CD8-positive, alpha-beta memory T cell (primary cell): ENCODE results near the gene BPI. TPM values are rescaled to one million over a fixed set of nuclear protein-coding genes. Genes with fewer than 3 reads are reported as not detected.

Experiments
- CTCF ChIA-PET: fragments of 350-600 bp; sonication (Branson Sonifier 250); formaldehyde crosslinking; loops from one replicate; lab custom pipeline; 2021; ENCODE audit warnings: antibody characterized with exemption; lab: Charles Lee
- POLR2A ChIA-PET: fragments of 350-600 bp; sonication (Branson Sonifier 250); formaldehyde crosslinking; loops from one replicate; lab custom pipeline; 2021; ENCODE audit warnings: antibody characterized with exemption; lab: Charles Lee
- DNase-seq, 5 donors: peaks; one replicate each; pipeline versions ENCODE4 v3.0.0 to v3.0.0-alpha.2; 2020 to 2022; ENCODE audit warnings: mixed read lengths in 1 of 5
- H3K27ac ChIP-seq: one replicate; pipeline ENCODE4 v1.7.0; 2013; ENCODE audit warnings: low read depth, mild to moderate bottlenecking, low read length, moderate library complexity
- H3K27me3 ChIP-seq: 2 replicates; pipeline ENCODE4 v1.7.0; 2013; ENCODE audit warnings: low read length, mild to moderate bottlenecking; ENCODE audit not compliant: insufficient read depth, poor library complexity, severe bottlenecking
- H3K36me3 ChIP-seq: 2 replicates; pipeline ENCODE4 v1.7.0; 2013; ENCODE audit warnings: mild to moderate bottlenecking, low read length, moderate library complexity; ENCODE audit not compliant: insufficient read depth
- H3K4me1 ChIP-seq: 2 replicates; pipeline ENCODE4 v1.7.0; 2013; ENCODE audit warnings: mild to moderate bottlenecking, low read length, moderate library complexity; ENCODE audit not compliant: insufficient read depth
- H3K4me3 ChIP-seq: 2 replicates; pipeline ENCODE4 v1.7.0; 2013; ENCODE audit warnings: mild to moderate bottlenecking, low read length
- H3K9me3 ChIP-seq: 2 replicates; pipeline ENCODE4 v1.7.0; 2013; ENCODE audit warnings: mild to moderate bottlenecking, low read length
- H3K27ac Mint-ChIP-seq, 8 donors: one replicate each; pipeline ENCODE4 v1.8.0; 2020 to 2021; ENCODE audit warnings: mixed read lengths in 8 of 8, mild to moderate bottlenecking in 6 of 8, inconsistent platforms in 3 of 8, moderate library complexity in 3 of 8
- H3K27me3 Mint-ChIP-seq, 2 donors: one replicate each; pipeline ENCODE4 v1.8.0; 2020 to 2021; ENCODE audit warnings: mixed read lengths in 2 of 2, mild to moderate bottlenecking in 1 of 2, moderate library complexity in 1 of 2
- H3K36me3 Mint-ChIP-seq, 3 donors: one replicate each; pipeline ENCODE4 v1.8.0; 2020 to 2021; ENCODE audit warnings: mixed read lengths in 3 of 3, inconsistent platforms in 1 of 3, mild to moderate bottlenecking in 1 of 3
- H3K4me1 Mint-ChIP-seq, 3 donors: one replicate each; pipeline ENCODE4 v1.8.0; 2020 to 2021; ENCODE audit warnings: mixed read lengths in 3 of 3, inconsistent platforms in 1 of 3, mild to moderate bottlenecking in 1 of 3
- H3K4me3 Mint-ChIP-seq, 7 donors: one replicate each; pipeline ENCODE4 v1.8.0; 2020 to 2021; ENCODE audit warnings: mixed read lengths in 7 of 7, mild to moderate bottlenecking in 6 of 7, moderate library complexity in 4 of 7, inconsistent platforms in 2 of 7
- H3K9me3 Mint-ChIP-seq, 5 donors: one replicate each; pipeline ENCODE4 v1.8.0; 2020 to 2022; ENCODE audit warnings: mixed read lengths in 5 of 5, mild to moderate bottlenecking in 3 of 5, moderate library complexity in 2 of 5, inconsistent platforms in 1 of 5
- polyA plus RNA-seq: library from polyadenylated mRNA; unstranded; fragments of 300-500 nt; fragmentation: Illumina TruSeq; gene quantifications from one replicate; pipeline ENCODE4 v1.2.3, GENCODE V29; 2021
- total RNA-seq, 2 experiments: library from RNA; stranded (reverse); gene quantifications; one replicate each; pipeline ENCODE4 v1.2.3, GENCODE V29; 2021

Gene BPI
- total and polyA plus RNA-seq, 3 experiments from 2014 or later: not detected

DNA sequence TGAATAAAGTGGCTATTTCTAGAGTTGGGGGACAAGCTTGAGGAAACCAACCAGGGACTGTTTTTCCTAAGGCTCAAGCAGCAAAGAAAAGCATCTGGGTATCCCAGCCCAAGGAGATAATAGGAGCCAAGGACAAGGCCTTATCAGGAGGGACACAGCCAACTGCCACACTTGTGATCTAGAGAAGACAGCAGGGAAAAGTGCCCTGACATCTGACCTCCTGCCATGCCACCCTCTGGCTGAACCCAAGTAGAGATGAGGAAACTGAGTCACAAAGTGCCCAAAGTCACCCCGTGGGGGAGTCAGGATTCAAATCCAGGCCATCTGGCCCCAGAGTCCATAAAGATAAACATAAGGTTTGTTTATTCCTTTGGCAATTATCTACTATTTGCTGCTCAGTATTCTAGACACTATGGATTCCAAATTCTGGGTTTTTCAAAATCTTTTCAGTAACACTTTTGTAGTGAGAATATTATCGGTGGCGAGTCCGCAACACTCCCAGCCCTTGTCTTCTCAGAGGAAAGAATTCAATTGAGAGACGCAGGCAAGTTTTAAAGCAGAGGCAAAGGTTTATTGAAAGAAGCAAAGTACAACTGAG, 38.9 kb downstream of the BPI start:
- H3K9me3 Mint-ChIP-seq: peaks cover 0 to 5% (median 4%) of the 10 kb centered on the region in 5 donors
- Histone ChIP-seq H3K4me1 (no peaks in the 10 kb centered on the region), H3K27me3 (no peaks in the 10 kb centered on the region), H3K9me3 (peaks cover 3% of the 10 kb centered on the region), H3K36me3 (no peaks in the 10 kb centered on the region), H3K4me3 (no peak overlapping the region), H3K27ac (no peak overlapping the region)
- no peaks in the 10 kb centered on the region for H3K4me1 Mint-ChIP-seq
- ChIA-PET CTCF (no interaction called here), POLR2A (no interaction called here)
- peaks cover 3 to 21% of the 10 kb centered on the region in 2 donors for H3K27me3 Mint-ChIP-seq
- H3K4me3 Mint-ChIP-seq: no peak overlapping the region
- peaks cover 0 to 3% (median 0%) of the 10 kb centered on the region in 3 donors for H3K36me3 Mint-ChIP-seq
- no peak overlapping the region for H3K27ac Mint-ChIP-seq
- no peak for DNase-seq

DNA sequence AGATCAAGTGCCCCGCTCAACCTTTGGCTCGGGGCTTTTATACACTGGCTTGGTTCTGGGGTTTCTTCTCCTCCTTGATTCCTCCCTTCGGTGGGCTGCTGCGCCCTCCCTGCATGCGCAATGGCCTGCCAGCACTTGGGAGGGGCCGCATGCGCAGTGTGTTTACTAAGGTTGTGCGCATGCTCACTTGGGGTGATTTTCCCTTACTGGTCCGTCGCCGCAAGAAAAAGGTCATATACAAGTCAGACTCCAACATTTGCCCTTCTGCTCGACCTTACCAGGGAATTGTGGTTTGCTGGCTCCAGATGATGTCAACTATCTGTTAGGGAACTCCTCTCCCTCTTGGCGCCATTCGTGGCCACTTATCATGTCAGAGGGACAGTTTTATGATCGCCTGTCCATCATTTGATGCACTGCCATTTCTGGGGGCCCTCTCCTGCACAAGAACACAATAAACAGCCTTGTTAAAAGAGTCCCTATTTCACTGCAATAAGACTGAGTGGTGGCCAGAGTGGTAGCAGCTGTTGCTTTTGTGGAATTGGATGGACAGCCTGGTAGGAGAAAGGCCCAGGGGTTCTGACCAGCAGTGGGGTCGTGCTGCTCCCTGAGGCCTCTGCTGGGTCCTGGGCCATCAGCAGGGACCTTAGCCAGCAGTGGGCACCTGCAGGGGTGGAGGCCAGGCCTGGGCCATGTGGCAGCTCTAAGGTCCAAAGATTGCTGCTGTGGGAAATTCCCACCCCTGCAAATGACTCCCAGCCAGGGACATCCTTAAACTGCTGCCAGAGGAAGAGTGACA, 39.6 kb downstream of the BPI start:
- no peak for DNase-seq
- Mint-ChIP-seq H3K9me3 (no peaks in the 10 kb centered on the region), H3K4me3 (no peak overlapping the region), H3K4me1 (no peaks in the 10 kb centered on the region), H3K36me3 (no peaks in the 10 kb centered on the region), H3K27me3 (peaks cover 3 to 15% of the 10 kb centered on the region in 2 donors), H3K27ac (no peak overlapping the region)
- POLR2A ChIA-PET: no interaction called here
- CTCF ChIA-PET: no interaction called here
- Histone ChIP-seq H3K36me3 (no peaks in the 10 kb centered on the region), H3K9me3 (no peaks in the 10 kb centered on the region), H3K4me1 (no peaks in the 10 kb centered on the region), H3K4me3 (no peak overlapping the region), H3K27me3 (no peaks in the 10 kb centered on the region), H3K27ac (no peak overlapping the region)

DNA sequence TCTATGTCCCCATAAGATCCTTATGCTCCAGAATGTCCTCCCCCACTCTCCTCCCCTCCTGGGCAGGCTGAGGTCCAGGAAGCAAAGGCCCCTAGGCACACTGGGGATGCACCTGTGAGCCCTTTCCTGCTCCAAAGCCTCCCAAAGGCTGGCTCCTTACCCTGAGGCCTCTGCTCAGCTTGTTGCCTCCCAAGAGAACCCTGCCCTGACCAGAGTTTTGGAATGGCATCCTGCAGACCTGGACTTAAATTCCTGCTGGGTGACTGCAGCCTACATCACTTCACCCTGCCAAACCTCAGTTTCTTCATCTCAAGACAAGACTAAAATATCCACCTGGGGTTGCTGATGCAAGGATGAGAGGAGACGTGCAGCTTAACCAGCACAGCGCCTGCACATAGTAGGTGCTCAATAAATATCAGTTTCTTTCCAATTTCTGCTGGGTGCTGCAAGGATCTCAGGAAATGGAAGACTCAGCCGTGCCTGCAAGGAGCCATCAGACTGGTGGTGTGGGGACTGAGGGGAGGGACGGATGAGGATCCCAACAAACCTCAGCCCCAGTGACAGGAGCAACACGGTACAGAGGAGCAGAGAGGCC, 40.2 kb downstream of the BPI start:
- no peaks in the 10 kb centered on the region for H3K9me3 ChIP-seq
- no peak overlapping the region for H3K27ac ChIP-seq
- no peak for DNase-seq
- no peaks in the 10 kb centered on the region for H3K4me1 ChIP-seq
- CTCF ChIA-PET: no interaction called here
- no peak overlapping the region for H3K27ac Mint-ChIP-seq
- no peak overlapping the region for H3K4me3 Mint-ChIP-seq
- no peaks in the 10 kb centered on the region for H3K27me3 ChIP-seq
- peaks cover 3 to 12% of the 10 kb centered on the region in 2 donors for H3K27me3 Mint-ChIP-seq
- no peaks in the 10 kb centered on the region for H3K36me3 ChIP-seq
- no peak overlapping the region for H3K4me3 ChIP-seq
- H3K9me3 Mint-ChIP-seq: no peaks in the 10 kb centered on the region
- no peaks in the 10 kb centered on the region for H3K36me3 Mint-ChIP-seq
- no peaks in the 10 kb centered on the region for H3K4me1 Mint-ChIP-seq
- POLR2A ChIA-PET: no interaction called here

DNA sequence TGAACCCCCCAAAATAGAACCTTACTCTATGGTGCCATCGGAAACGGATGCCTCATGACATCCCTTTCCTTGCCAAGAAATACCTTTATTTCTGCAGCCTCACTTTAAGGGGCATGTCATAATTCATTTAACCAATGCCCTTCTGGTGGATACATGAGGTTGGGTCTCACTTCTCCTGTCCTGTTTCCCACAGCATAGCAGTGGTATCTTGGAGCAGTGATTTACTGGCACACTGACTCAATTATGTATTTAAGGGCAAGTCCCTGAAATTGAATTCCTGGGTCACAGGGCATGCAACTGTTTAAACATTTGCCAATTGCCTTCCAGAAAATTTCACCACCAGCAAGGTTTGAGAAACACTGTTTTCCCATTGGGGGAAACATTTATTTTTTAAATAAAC, 41.7 kb downstream of the BPI start:
- Histone ChIP-seq H3K9me3 (no peaks in the 10 kb centered on the region), H3K36me3 (no peaks in the 10 kb centered on the region), H3K4me1 (no peaks in the 10 kb centered on the region), H3K27ac (no peak overlapping the region), H3K27me3 (no peaks in the 10 kb centered on the region), H3K4me3 (no peak overlapping the region)
- H3K9me3 Mint-ChIP-seq: no peaks in the 10 kb centered on the region
- ChIA-PET POLR2A (no interaction called here), CTCF (no interaction called here)
- no peak overlapping the region for H3K27ac Mint-ChIP-seq
- no peak overlapping the region for H3K4me3 Mint-ChIP-seq
- H3K4me1 Mint-ChIP-seq: no peaks in the 10 kb centered on the region
- no peaks in the 10 kb centered on the region for H3K36me3 Mint-ChIP-seq
- DNase-seq: no peak
- H3K27me3 Mint-ChIP-seq: peaks cover 3 to 14% of the 10 kb centered on the region in 2 donors

DNA sequence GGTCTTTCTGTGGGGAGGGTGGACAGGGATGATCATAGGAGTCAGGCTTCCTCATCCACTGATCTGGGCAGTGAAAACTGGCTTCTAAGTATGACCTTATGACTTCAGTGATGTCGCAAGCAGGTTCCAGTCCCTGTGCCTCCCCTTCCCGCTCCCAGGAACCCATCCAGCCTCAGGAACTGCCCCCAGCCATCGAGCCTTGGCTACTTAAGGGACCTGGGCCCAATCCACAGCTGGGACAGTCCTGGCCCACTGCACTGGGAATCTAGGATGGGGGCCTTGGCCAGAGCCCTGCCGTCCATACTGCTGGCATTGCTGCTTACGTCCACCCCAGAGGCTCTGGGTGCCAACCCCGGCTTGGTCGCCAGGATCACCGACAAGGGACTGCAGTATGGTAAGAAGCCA, 42.3 kb downstream of the BPI start, which contains the start of gene LBP:
TSS of gene LBP (plus strand) at position 236 of the 405 bp plus-strand sequence. CDS start at position 271, 35 bp downstream.
- DNase-seq: no peak
- Histone ChIP-seq H3K27me3 (no peaks in the 10 kb centered on the region), H3K4me3 (no peak within 1 kb of the TSS), H3K36me3 (no peaks in the 10 kb centered on the region), H3K9me3 (no peaks in the 10 kb centered on the region), H3K4me1 (no peaks in the 10 kb centered on the region), H3K27ac (no peak within 1 kb of the TSS)
- ChIA-PET POLR2A (no interaction called here), CTCF (no interaction called here)
- Mint-ChIP-seq H3K27me3 (peaks cover 3 to 11% of the 10 kb centered on the region in 2 donors), H3K36me3 (no peaks in the 10 kb centered on the region), H3K9me3 (no peaks in the 10 kb centered on the region), H3K4me3 (no peak within 1 kb of the TSS), H3K27ac (no peak within 1 kb of the TSS), H3K4me1 (no peaks in the 10 kb centered on the region)

DNA sequence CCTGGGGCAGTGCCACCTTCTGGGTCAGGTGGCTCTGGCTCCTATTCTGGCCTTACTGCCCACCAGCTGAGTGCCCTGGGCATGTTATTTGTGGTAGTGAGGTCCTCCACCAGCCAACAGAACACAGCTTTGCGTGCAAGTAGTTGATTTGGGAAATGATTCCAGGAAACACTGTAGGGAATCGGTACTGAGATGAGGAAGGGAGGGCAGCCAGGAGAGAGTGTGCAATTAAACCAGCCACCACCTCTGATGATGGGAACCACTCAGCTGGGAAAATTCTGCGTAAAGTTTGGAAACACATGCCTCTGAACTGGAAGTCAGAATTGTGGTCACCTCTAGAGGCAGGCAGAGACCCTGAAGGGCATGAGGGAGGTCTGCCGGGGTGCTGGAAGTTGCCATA, 42.8 kb downstream of the BPI start:
- no peak overlapping the region for H3K4me3 ChIP-seq
- no peaks in the 10 kb centered on the region for H3K9me3 Mint-ChIP-seq
- H3K27ac ChIP-seq: no peak overlapping the region
- no peak for DNase-seq
- no peaks in the 10 kb centered on the region for H3K36me3 Mint-ChIP-seq
- no peaks in the 10 kb centered on the region for H3K9me3 ChIP-seq
- no peaks in the 10 kb centered on the region for H3K36me3 ChIP-seq
- H3K27me3 ChIP-seq: no peaks in the 10 kb centered on the region
- ChIA-PET POLR2A (no interaction called here), CTCF (no interaction called here)
- no peaks in the 10 kb centered on the region for H3K4me1 ChIP-seq
- peaks cover 3 to 11% of the 10 kb centered on the region in 2 donors for H3K27me3 Mint-ChIP-seq
- no peak overlapping the region for H3K27ac Mint-ChIP-seq
- H3K4me1 Mint-ChIP-seq: no peaks in the 10 kb centered on the region
- H3K4me3 Mint-ChIP-seq: no peak overlapping the region

DNA sequence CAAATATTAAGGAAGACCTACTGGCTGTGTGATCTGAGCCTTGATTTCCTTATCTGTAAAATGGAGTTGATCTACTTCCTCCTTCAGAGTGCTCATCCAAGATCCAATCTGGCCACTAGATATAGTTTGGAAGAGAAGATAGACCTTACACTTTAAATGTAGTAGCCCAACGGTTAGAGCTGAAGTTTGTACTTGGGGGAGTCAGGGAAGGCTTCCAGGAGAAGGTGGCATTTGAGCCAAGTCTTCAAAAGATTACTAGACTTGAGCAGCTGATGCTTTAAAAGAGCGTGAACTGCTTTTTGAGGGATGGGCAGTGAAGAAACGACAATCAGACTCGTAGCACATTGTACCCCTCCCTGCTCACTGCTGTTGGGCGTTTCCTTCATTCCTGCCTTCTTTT, 45.9 kb downstream of the BPI start:
- no peaks in the 10 kb centered on the region for H3K36me3 ChIP-seq
- H3K4me3 Mint-ChIP-seq: no peak overlapping the region
- peaks cover under 1 to 7% of the 10 kb centered on the region in 2 donors for H3K27me3 Mint-ChIP-seq
- no peaks in the 10 kb centered on the region for H3K9me3 Mint-ChIP-seq
- H3K9me3 ChIP-seq: no peaks in the 10 kb centered on the region
- ChIA-PET POLR2A (no interaction called here), CTCF (no interaction called here)
- no peaks in the 10 kb centered on the region for H3K36me3 Mint-ChIP-seq
- no peak overlapping the region for H3K27ac Mint-ChIP-seq
- no peak for DNase-seq
- no peaks in the 10 kb centered on the region for H3K4me1 Mint-ChIP-seq
- no peaks in the 10 kb centered on the region for H3K27me3 ChIP-seq
- H3K27ac ChIP-seq: no peak overlapping the region
- H3K4me3 ChIP-seq: no peak overlapping the region
- H3K4me1 ChIP-seq: no peaks in the 10 kb centered on the region
